Measurements from ENCODE around the gene UBE2D1.

DNA sequence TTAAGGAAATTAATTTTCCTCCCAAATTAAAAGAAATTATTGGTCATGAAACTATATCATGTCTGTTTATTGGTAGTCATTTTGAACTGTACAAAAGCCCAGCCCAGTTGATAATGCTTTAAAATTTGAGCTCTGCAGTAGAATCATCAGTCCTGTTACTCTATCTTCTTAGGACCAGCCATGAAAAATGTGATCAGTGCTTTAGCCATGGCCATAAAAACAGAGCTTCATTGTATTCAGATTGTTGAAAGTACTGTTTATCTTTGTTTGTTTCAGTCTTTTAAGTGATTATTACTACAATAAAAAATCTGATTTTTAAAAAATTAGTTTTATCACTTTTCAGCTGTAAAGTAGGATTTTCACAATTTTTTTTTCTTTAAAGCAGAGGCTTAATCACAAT is 36.7 kb downstream of the UBE2D1 start:
- TF ChIP-seq, protein P1, sequence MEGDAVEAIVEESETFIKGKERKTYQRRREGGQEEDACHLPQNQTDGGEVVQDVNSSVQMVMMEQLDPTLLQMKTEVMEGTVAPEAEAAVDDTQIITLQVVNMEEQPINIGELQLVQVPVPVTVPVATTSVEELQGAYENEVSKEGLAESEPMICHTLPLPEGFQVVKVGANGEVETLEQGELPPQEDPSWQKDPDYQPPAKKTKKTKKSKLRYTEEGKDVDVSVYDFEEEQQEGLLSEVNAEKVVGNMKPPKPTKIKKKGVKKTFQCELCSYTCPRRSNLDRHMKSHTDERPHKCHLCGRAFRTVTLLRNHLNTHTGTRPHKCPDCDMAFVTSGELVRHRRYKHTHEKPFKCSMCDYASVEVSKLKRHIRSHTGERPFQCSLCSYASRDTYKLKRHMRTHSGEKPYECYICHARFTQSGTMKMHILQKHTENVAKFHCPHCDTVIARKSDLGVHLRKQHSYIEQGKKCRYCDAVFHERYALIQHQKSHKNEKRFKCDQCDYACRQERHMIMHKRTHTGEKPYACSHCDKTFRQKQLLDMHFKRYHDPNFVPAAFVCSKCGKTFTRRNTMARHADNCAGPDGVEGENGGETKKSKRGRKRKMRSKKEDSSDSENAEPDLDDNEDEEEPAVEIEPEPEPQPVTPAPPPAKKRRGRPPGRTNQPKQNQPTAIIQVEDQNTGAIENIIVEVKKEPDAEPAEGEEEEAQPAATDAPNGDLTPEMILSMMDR (IDR thresholded peaks at IDR 0.05; ENCODE audit: poor library complexity): no peak
- TF ChIP-seq EZH2 (IDR thresholded peaks at IDR 0.05; ENCODE audit: borderline replicate concordance): no peak
